ENCODE results near the gene TOPBP1.
A peak's percentile ranks its signal among the peaks of the same experiment; 100 is the strongest.
"Not testable (repeated sequence)": the region's sequence is repeated elsewhere in the genome, so short reads cannot be mapped to it uniquely, and the experiment has no call there.

TOPBP1 gene

GRCh38 chr3:133675631-133676335 lies 14.0 kb upstream of the TOPBP1 start:
- no peak overlapping the region for H3K27ac ChIP-seq
- no peak for DNase-seq (ENCODE audit: low read depth, low spot score)

- no peak for DNase-seq (ENCODE audit: low read depth, low spot score)
- H3K27ac ChIP-seq = no peak overlapping the region
Measured at GRCh38 chr3:133674290-133674919, 12.7 kb upstream of the TOPBP1 start.

GRCh38 chr3:133673746-133674145 lies 12.0 kb upstream of the TOPBP1 start:
- no peak overlapping the region for H3K27ac ChIP-seq
- DNase-seq (ENCODE audit: low read depth, low spot score) = no peak

- DNase-seq (ENCODE audit: low read depth, low spot score) = no peak
- H3K27ac ChIP-seq = no peak overlapping the region
Measured at GRCh38 chr3:133672461-133672860, 10.7 kb upstream of the TOPBP1 start.

GRCh38 chr3:133670525-133670995 lies 8.8 kb upstream of the TOPBP1 start:
- H3K27ac ChIP-seq = no peak overlapping the region

GRCh38 chr3:133669949-133670524 lies 8.3 kb upstream of the TOPBP1 start:
- no peak for DNase-seq (ENCODE audit: low read depth, low spot score)
- no peak overlapping the region for H3K27ac ChIP-seq

More at GRCh38 chr3:133670525-133670995, 8.8 kb upstream of the TOPBP1 start:
- DNase-seq (ENCODE audit: low read depth, low spot score) = no peak

GRCh38 chr3:133667118-133667517 lies 5.4 kb upstream of the TOPBP1 start:
- no peak for DNase-seq (ENCODE audit: low read depth, low spot score)
- no peak overlapping the region for H3K27ac ChIP-seq

GRCh38 chr3:133665188-133665587 lies 3.4 kb upstream of the TOPBP1 start:
- DNase-seq (ENCODE audit: low read depth, low spot score); H3K27ac ChIP-seq: not testable (repeated sequence)

GRCh38 chr3:133663569-133664313 lies 2.0 kb upstream of the TOPBP1 start:
- DNase-seq (ENCODE audit: low read depth, low spot score) = peak; percentile 8
- no peak overlapping the region for H3K27ac ChIP-seq

GRCh38 chr3:133662278-133662651 lies 524 bp upstream of the TOPBP1 start:
- DNase-seq (ENCODE audit: low read depth, low spot score) = no peak
- peak overlapping the region; percentile 50 for H3K27ac ChIP-seq

- H3K27ac ChIP-seq = no peak overlapping the region
- DNase-seq (ENCODE audit: low read depth, low spot score) = no peak
Measured at GRCh38 chr3:133659806-133660205, 1.9 kb downstream of the TOPBP1 start.

- H3K27ac ChIP-seq = no peak overlapping the region
- no peak for DNase-seq (ENCODE audit: low read depth, low spot score)
Measured at GRCh38 chr3:133655731-133656515, 5.8 kb downstream of the TOPBP1 start.

- no peak overlapping the region for H3K27ac ChIP-seq
- no peak for DNase-seq (ENCODE audit: low read depth, low spot score)
Measured at GRCh38 chr3:133649486-133650068, 12.2 kb downstream of the TOPBP1 start.

GRCh38 chr3:133644768-133645167 lies 17.0 kb downstream of the TOPBP1 start:
- peak overlapping the region; percentile 1 for H3K27ac ChIP-seq
- peak; percentile 67 for DNase-seq (ENCODE audit: low read depth, low spot score)

- DNase-seq (ENCODE audit: low read depth, low spot score) = no peak
- H3K27ac ChIP-seq = no peak overlapping the region
Measured at GRCh38 chr3:133643611-133644010, 18.1 kb downstream of the TOPBP1 start.

- DNase-seq (ENCODE audit: low read depth, low spot score) = no peak
- H3K27ac ChIP-seq = no peak overlapping the region
Measured at GRCh38 chr3:133641254-133641653, 20.5 kb downstream of the TOPBP1 start.

- DNase-seq (ENCODE audit: low read depth, low spot score) = no peak
- H3K27ac ChIP-seq = no peak overlapping the region
Measured at GRCh38 chr3:133633439-133633838, 28.3 kb downstream of the TOPBP1 start.

GRCh38 chr3:133629146-133629545 lies 32.6 kb downstream of the TOPBP1 start:
- DNase-seq (ENCODE audit: low read depth, low spot score) = no peak

GRCh38 chr3:133627789-133628188 lies 34.0 kb downstream of the TOPBP1 start:
- H3K27ac ChIP-seq = no peak overlapping the region
- no peak for DNase-seq (ENCODE audit: low read depth, low spot score)

More at GRCh38 chr3:133629146-133629545, 32.6 kb downstream of the TOPBP1 start:
- no peak overlapping the region for H3K27ac ChIP-seq
